ENCODE results near the gene SLC25A17. TPM values are rescaled to one million over a fixed set of nuclear protein-coding genes. Genes with fewer than 3 reads are reported as not detected.
"Not testable (repeated sequence)": the region's sequence is repeated elsewhere in the genome, so short reads cannot be mapped to it uniquely, and the experiment has no call there.

SLC25A17 gene
- polyA plus RNA-seq, 4 donors, result 8.1 to 18.5 (median 11.0) TPM

GRCh38 chr22:40855979-40856512 lies 36.9 kb upstream of the SLC25A17 start:
- H3K4me3 ChIP-seq (ENCODE audit: low read depth in 1 of 3, low read length in 3 of 3), result peak overlapping the region; percentile 71 to 98 (median 73)
- no peak for FAIRE-seq
- peaks cover 0 to 9% (median 0%) of the 10 kb centered on the region in 3 donors for H3K36me3 ChIP-seq (ENCODE audit: control insufficient read depth in 3 of 3, insufficient read depth in 2 of 3, low read depth in 1 of 3, low read length in 3 of 3)
- WGBS, 3 donors, result 0% methylated on average over 22 to 29 of the region's 29 CpGs
- H3K27me3 ChIP-seq (ENCODE audit: control insufficient read depth in 3 of 3, insufficient read depth in 3 of 3, low read length in 3 of 3), result no peaks in the 10 kb centered on the region
- peak; percentile 35 to 65 for DNase-seq
- H3K27ac ChIP-seq (ENCODE audit: low read depth in 1 of 3, low read length in 2 of 3), result peak overlapping the region; percentile 84 to 99 (median 99)
- H3K9me3 ChIP-seq (ENCODE audit: control insufficient read depth in 2 of 2, insufficient read depth in 1 of 2, low read depth in 1 of 2, low read length in 1 of 2), result no peaks in the 10 kb centered on the region
- H3K4me1 ChIP-seq (ENCODE audit: control insufficient read depth in 3 of 3, insufficient read depth in 2 of 3, low read depth in 1 of 3, low read length in 2 of 3), result peaks cover 7 to 26% (median 10%) of the 10 kb centered on the region in 3 donors

GRCh38 chr22:40855071-40855978 lies 36.2 kb upstream of the SLC25A17 start:
- H3K27me3 ChIP-seq (ENCODE audit: control insufficient read depth in 3 of 3, insufficient read depth in 3 of 3, low read length in 3 of 3), result no peaks in the 10 kb centered on the region
- DNase-seq, result peak; percentile 38 to 39
- WGBS, 3 donors, result 6 to 25% (median 11%) methylated on average over 20 of the region's 20 CpGs
- peak overlapping the region; percentile 71 to 98 (median 73) for H3K4me3 ChIP-seq (ENCODE audit: low read depth in 1 of 3, low read length in 3 of 3)
- peaks cover 7 to 26% (median 10%) of the 10 kb centered on the region in 3 donors for H3K4me1 ChIP-seq (ENCODE audit: control insufficient read depth in 3 of 3, insufficient read depth in 2 of 3, low read depth in 1 of 3, low read length in 2 of 3)
- H3K9me3 ChIP-seq (ENCODE audit: control insufficient read depth in 2 of 2, insufficient read depth in 1 of 2, low read depth in 1 of 2, low read length in 1 of 2), result no peaks in the 10 kb centered on the region
- H3K36me3 ChIP-seq (ENCODE audit: control insufficient read depth in 3 of 3, insufficient read depth in 2 of 3, low read depth in 1 of 3, low read length in 3 of 3), result peaks cover 0 to 9% (median 0%) of the 10 kb centered on the region in 3 donors
- FAIRE-seq, result no peak
- H3K27ac ChIP-seq (ENCODE audit: low read depth in 1 of 3, low read length in 2 of 3), result peak overlapping the region in 2 of 3 donors; percentile 1 to 99

GRCh38 chr22:40853961-40854360 lies 34.8 kb upstream of the SLC25A17 start:
- Histone ChIP-seq H3K4me1 (ENCODE audit: control insufficient read depth in 3 of 3, insufficient read depth in 2 of 3, low read depth in 1 of 3, low read length in 2 of 3) (peaks cover 7 to 26% (median 9%) of the 10 kb centered on the region in 3 donors), H3K9me3 (ENCODE audit: control insufficient read depth in 2 of 2, insufficient read depth in 1 of 2, low read depth in 1 of 2, low read length in 1 of 2) (no peaks in the 10 kb centered on the region), H3K27me3 (ENCODE audit: control insufficient read depth in 3 of 3, insufficient read depth in 3 of 3, low read length in 3 of 3) (no peaks in the 10 kb centered on the region), H3K27ac (ENCODE audit: low read depth in 1 of 3, low read length in 2 of 3) (no peak overlapping the region), H3K36me3 (ENCODE audit: control insufficient read depth in 3 of 3, insufficient read depth in 2 of 3, low read depth in 1 of 3, low read length in 3 of 3) (peaks cover 0 to 14% (median 2%) of the 10 kb centered on the region in 3 donors), H3K4me3 (ENCODE audit: low read depth in 1 of 3, low read length in 3 of 3) (peak overlapping the region in 1 of 3 donors; percentile 11)
- DNase-seq, result no peak
- 12 to 38% (median 25%) methylated on average over 3 of the region's 3 CpGs for WGBS, 3 donors
- no peak for FAIRE-seq

GRCh38 chr22:40853333-40853732 lies 34.2 kb upstream of the SLC25A17 start:
- no peak overlapping the region for H3K4me3 ChIP-seq (ENCODE audit: low read depth in 1 of 3, low read length in 3 of 3)
- no peak overlapping the region for H3K27ac ChIP-seq (ENCODE audit: low read depth in 1 of 3, low read length in 2 of 3)
- H3K27me3 ChIP-seq (ENCODE audit: control insufficient read depth in 3 of 3, insufficient read depth in 3 of 3, low read length in 3 of 3), result no peaks in the 10 kb centered on the region
- peak in 1 of 2 donors; percentile 51 for DNase-seq
- FAIRE-seq, result no peak
- peaks cover 0 to 18% (median 2%) of the 10 kb centered on the region in 3 donors for H3K36me3 ChIP-seq (ENCODE audit: control insufficient read depth in 3 of 3, insufficient read depth in 2 of 3, low read depth in 1 of 3, low read length in 3 of 3)
- peaks cover 7 to 26% (median 7%) of the 10 kb centered on the region in 3 donors for H3K4me1 ChIP-seq (ENCODE audit: control insufficient read depth in 3 of 3, insufficient read depth in 2 of 3, low read depth in 1 of 3, low read length in 2 of 3)
- 22 to 60% (median 36%) methylated on average over 1 of the region's 1 CpG for WGBS, 3 donors
- H3K9me3 ChIP-seq (ENCODE audit: control insufficient read depth in 2 of 2, insufficient read depth in 1 of 2, low read depth in 1 of 2, low read length in 1 of 2), result no peaks in the 10 kb centered on the region

GRCh38 chr22:40845816-40846215 lies 26.7 kb upstream of the SLC25A17 start:
- not testable (repeated sequence) for H3K4me3 ChIP-seq (ENCODE audit: low read depth in 1 of 3, low read length in 3 of 3); DNase-seq; H3K27ac ChIP-seq (ENCODE audit: low read depth in 1 of 3, low read length in 2 of 3); H3K27me3 ChIP-seq (ENCODE audit: control insufficient read depth in 3 of 3, insufficient read depth in 3 of 3, low read length in 3 of 3); FAIRE-seq; H3K9me3 ChIP-seq (ENCODE audit: control insufficient read depth in 2 of 2, insufficient read depth in 1 of 2, low read depth in 1 of 2, low read length in 1 of 2); H3K4me1 ChIP-seq (ENCODE audit: control insufficient read depth in 3 of 3, insufficient read depth in 2 of 3, low read depth in 1 of 3, low read length in 2 of 3)
- 88 to 93% (median 92%) methylated on average over 11 of the region's 11 CpGs for WGBS, 3 donors
- H3K36me3 ChIP-seq (ENCODE audit: control insufficient read depth in 3 of 3, insufficient read depth in 2 of 3, low read depth in 1 of 3, low read length in 3 of 3), result peaks cover under 1 to 51% (median 8%) of the 10 kb centered on the region in 3 donors

- Histone ChIP-seq H3K9me3 (ENCODE audit: control insufficient read depth in 2 of 2, insufficient read depth in 1 of 2, low read depth in 1 of 2, low read length in 1 of 2) (no peaks in the 10 kb centered on the region), H3K4me1 (ENCODE audit: control insufficient read depth in 3 of 3, insufficient read depth in 2 of 3, low read depth in 1 of 3, low read length in 2 of 3) (no peaks in the 10 kb centered on the region), H3K27me3 (ENCODE audit: control insufficient read depth in 3 of 3, insufficient read depth in 3 of 3, low read length in 3 of 3) (no peaks in the 10 kb centered on the region), H3K27ac (ENCODE audit: low read depth in 1 of 3, low read length in 2 of 3) (no peak overlapping the region), H3K36me3 (ENCODE audit: control insufficient read depth in 3 of 3, insufficient read depth in 2 of 3, low read depth in 1 of 3, low read length in 3 of 3) (peaks cover 4 to 51% (median 8%) of the 10 kb centered on the region in 3 donors), H3K4me3 (ENCODE audit: low read depth in 1 of 3, low read length in 3 of 3) (no peak overlapping the region)
- FAIRE-seq (no peak), DNase-seq (no peak)
- WGBS, 3 donors, result 94 to 97% (median 96%) methylated on average over 3 of the region's 3 CpGs
Observed at GRCh38 chr22:40844951-40845350, 25.8 kb upstream of the SLC25A17 start.

GRCh38 chr22:40838486-40838885 lies 19.3 kb upstream of the SLC25A17 start:
- no peak overlapping the region for H3K27ac ChIP-seq (ENCODE audit: low read depth in 1 of 3, low read length in 2 of 3)
- FAIRE-seq (no peak), DNase-seq (no peak)
- no peaks in the 10 kb centered on the region for H3K4me1 ChIP-seq (ENCODE audit: control insufficient read depth in 3 of 3, insufficient read depth in 2 of 3, low read depth in 1 of 3, low read length in 2 of 3)
- H3K36me3 ChIP-seq (ENCODE audit: control insufficient read depth in 3 of 3, insufficient read depth in 2 of 3, low read depth in 1 of 3, low read length in 3 of 3), result peaks cover 14 to 50% (median 20%) of the 10 kb centered on the region in 3 donors
- H3K4me3 ChIP-seq (ENCODE audit: low read depth in 1 of 3, low read length in 3 of 3), result no peak overlapping the region
- 68 to 84% (median 75%) methylated on average over 3 of the region's 3 CpGs for WGBS, 3 donors
- no peaks in the 10 kb centered on the region for H3K9me3 ChIP-seq (ENCODE audit: control insufficient read depth in 2 of 2, insufficient read depth in 1 of 2, low read depth in 1 of 2, low read length in 1 of 2)
- no peaks in the 10 kb centered on the region for H3K27me3 ChIP-seq (ENCODE audit: control insufficient read depth in 3 of 3, insufficient read depth in 3 of 3, low read length in 3 of 3)

- Histone ChIP-seq H3K27ac (ENCODE audit: low read depth in 1 of 3, low read length in 2 of 3) (no peak overlapping the region), H3K9me3 (ENCODE audit: control insufficient read depth in 2 of 2, insufficient read depth in 1 of 2, low read depth in 1 of 2, low read length in 1 of 2) (no peaks in the 10 kb centered on the region), H3K4me1 (ENCODE audit: control insufficient read depth in 3 of 3, insufficient read depth in 2 of 3, low read depth in 1 of 3, low read length in 2 of 3) (no peaks in the 10 kb centered on the region), H3K36me3 (ENCODE audit: control insufficient read depth in 3 of 3, insufficient read depth in 2 of 3, low read depth in 1 of 3, low read length in 3 of 3) (peaks cover 14 to 48% (median 21%) of the 10 kb centered on the region in 3 donors), H3K4me3 (ENCODE audit: low read depth in 1 of 3, low read length in 3 of 3) (no peak overlapping the region), H3K27me3 (ENCODE audit: control insufficient read depth in 3 of 3, insufficient read depth in 3 of 3, low read length in 3 of 3) (no peaks in the 10 kb centered on the region)
- 92 to 95% (median 94%) methylated on average over 3 of the region's 3 CpGs for WGBS, 3 donors
- DNase-seq, result no peak
- FAIRE-seq, result no peak
Observed at GRCh38 chr22:40834619-40835018, 15.5 kb upstream of the SLC25A17 start.
